H1 (cell line): ENCODE data around the gene MIDN. TPM values are rescaled to one million over a fixed set of nuclear protein-coding genes. Genes with fewer than 3 reads are reported as not detected.

ENCODE experiments used
- EP300 ChIP-seq, 2 experiments: IDR thresholded peaks; 1 replicate in 1 of 2; 2 replicates in 1 of 2; pipeline ENCODE4 v1.6.1; 2011 to 2012; ENCODE audit warnings: low read depth in 2 of 2, low read length in 2 of 2, mild to moderate bottlenecking in 2 of 2, borderline replicate concordance in 1 of 2, inconsistent platforms in 1 of 2, moderate library complexity in 1 of 2
- FOSL1 ChIP-seq: IDR thresholded peaks from 2 replicates; pipeline ENCODE4 v1.6.1; 2011; ENCODE audit warnings: mild to moderate bottlenecking, low read depth, low read length, moderate library complexity; ENCODE audit not compliant: insufficient read depth
- RFX5 ChIP-seq: IDR thresholded peaks from 2 replicates; pipeline ENCODE4 v1.6.1; 2011; ENCODE audit warnings: low read depth, low read length, improper control_type of control experiment, borderline replicate concordance
- SP1 ChIP-seq: IDR thresholded peaks from 2 replicates; pipeline ENCODE4 v1.6.1; 2011; ENCODE audit warnings: low read depth, low read length
- SUZ12 ChIP-seq: fragments of 200-600 bp; sonication (generic); IDR thresholded peaks from 2 replicates; pipeline ENCODE4 v1.6.1; 2012; ENCODE audit warnings: mild to moderate bottlenecking, inconsistent platforms, low read length, moderate library complexity, mixed read lengths
- polyA plus RNA-seq, 7 experiments: library from polyadenylated mRNA; depleted of rRNA in 3 of 7; stranded (reverse) in 5 of 7; unstranded in 2 of 7; fragments of >200 nt in 5 of 7; fragments of 200-250 nt in 2 of 7; gene quantifications; 1 replicate in 5 of 7; 2 replicates in 1 of 7; 4 replicates in 1 of 7; pipeline versions ENCODE4 v1.2.1 to v1.2.3, GENCODE V29; 2011 to 2013; ENCODE audit warnings: missing spikeins in 2 of 7, mixed read lengths in 2 of 7
- total RNA-seq: library from RNA; stranded (reverse); fragmentation: NEBNext Ultra II Directional; extraction: Animal tissue kit (Norgen Biotek cat#: 25700); gene quantifications from 2 replicates; pipeline ENCODE4 v1.2.1, GENCODE V29; 2021

Gene MIDN
- total and polyA plus RNA-seq, 2 of the 8 experiments (the other 6 are each of a cell fraction or from before 2014, with no cell fraction given): 39.8 to 159 TPM

DNA sequence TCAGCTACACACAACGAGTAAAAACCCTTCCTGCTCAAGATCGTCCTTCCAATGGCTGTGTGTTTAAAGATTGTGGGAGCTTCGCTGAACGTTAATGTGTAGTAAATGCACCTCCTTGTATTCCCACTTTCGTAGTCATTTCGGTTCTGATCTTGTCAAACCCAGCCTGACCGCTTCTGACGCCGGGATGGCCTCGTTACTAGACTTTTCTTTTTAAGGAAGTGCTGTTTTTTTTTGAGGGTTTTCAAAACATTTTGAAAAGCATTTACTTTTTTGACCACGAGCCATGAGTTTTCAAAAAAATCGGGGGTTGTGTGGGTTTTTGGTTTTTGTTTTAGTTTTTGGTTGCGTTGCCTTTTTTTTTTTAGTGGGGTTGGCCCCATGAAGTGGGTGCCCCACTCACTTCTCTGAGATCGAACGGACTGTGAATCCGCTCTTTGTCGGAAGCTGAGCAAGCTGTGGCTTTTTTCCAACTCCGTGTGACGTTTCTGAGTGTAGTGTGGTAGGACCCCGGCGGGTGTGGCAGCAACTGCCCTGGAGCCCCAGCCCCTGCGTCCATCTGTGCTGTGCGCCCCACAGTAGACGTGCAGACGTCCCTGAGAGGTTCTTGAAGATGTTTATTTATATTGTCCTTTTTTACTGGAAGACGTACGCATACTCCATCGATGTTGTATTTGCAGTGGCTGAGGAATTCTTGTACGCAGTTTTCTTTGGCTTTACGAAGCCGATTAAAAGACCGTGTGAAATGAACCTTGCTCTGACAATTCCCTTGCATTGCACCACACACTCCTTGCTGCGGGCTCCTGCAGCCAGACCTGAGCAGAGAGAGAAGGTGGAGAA lies 24.3 kb downstream of the MIDN start (continued):
- TF ChIP-seq FOSL1 (no peak), SP1 (no peak), SUZ12 (no peak), RFX5 (no peak), EP300 (IDR thresholded peaks at IDR 0.05; ENCODE audit: borderline replicate concordance in 1 of 2, low read depth in 2 of 2, low read length in 2 of 2) (no peak)
